Measurements from ENCODE around the gene EIF4G1. TPM values are rescaled to one million over a fixed set of nuclear protein-coding genes. Genes with fewer than 3 reads are reported as not detected.

EIF4G1 gene
- total and polyA plus RNA-seq, 7 donors: 395 to 787 (median 628) TPM

GRCh38 chr3:184348057-184348382, 33.6 kb downstream of the EIF4G1 start:
- Histone ChIP-seq H3K4me1 (peaks cover 11% of the 10 kb centered on the region), H3K27ac (no peak overlapping the region), H3K27me3 (ENCODE audit: insufficient read depth in 3 of 3, low read length in 2 of 3) (no peaks in the 10 kb centered on the region), H3K4me3 (no peak overlapping the region), H3K9me3 (no peaks in the 10 kb centered on the region), H3K36me3 (ENCODE audit: insufficient read depth in 1 of 2, low read depth in 1 of 2) (peaks cover 2 to 22% of the 10 kb centered on the region in 2 donors)
- ATAC-seq: no peak
- intact Hi-C loops (cut with DNase I): no loop called here
- TF ChIP-seq CTCF (IDR thresholded peaks at IDR 0.05): no peak
- 67 to 79% (median 69%) methylated on average over 4 of the region's 4 CpGs for WGBS, 3 donors
- no peak for DNase-seq

GRCh38 chr3:184349563-184350470, 35.4 kb downstream of the EIF4G1 start:
- Histone ChIP-seq H3K4me1 (peaks cover 11% of the 10 kb centered on the region), H3K9me3 (no peaks in the 10 kb centered on the region), H3K36me3 (ENCODE audit: insufficient read depth in 1 of 2, low read depth in 1 of 2) (peaks cover 0 to 7% of the 10 kb centered on the region in 2 donors), H3K27me3 (ENCODE audit: insufficient read depth in 3 of 3, low read length in 2 of 3) (no peaks in the 10 kb centered on the region), H3K4me3 (no peak overlapping the region), H3K27ac (no peak overlapping the region)
- ATAC-seq (no peak), DNase-seq (peak in 1 of 2 donors; percentile 30)
- 79 to 82% (median 80%) methylated on average over 10 of the region's 10 CpGs for WGBS, 3 donors
- intact Hi-C loops (cut with DNase I): no loop called here
- no peak for TF ChIP-seq CTCF (IDR thresholded peaks at IDR 0.05)

GRCh38 chr3:184350618-184351017, 36.2 kb downstream of the EIF4G1 start:
- Histone ChIP-seq H3K27me3 (ENCODE audit: insufficient read depth in 3 of 3, low read length in 2 of 3) (no peaks in the 10 kb centered on the region), H3K4me3 (no peak overlapping the region), H3K9me3 (no peaks in the 10 kb centered on the region), H3K27ac (no peak overlapping the region), H3K36me3 (ENCODE audit: insufficient read depth in 1 of 2, low read depth in 1 of 2) (peaks cover 0 to 6% of the 10 kb centered on the region in 2 donors), H3K4me1 (peaks cover 7% of the 10 kb centered on the region)
- 92 to 96% (median 96%) methylated on average over 6 of the region's 6 CpGs for whole genome bisulfite sequencing, 3 donors
- peak in 1 of 2 donors; percentile 6 for DNase-seq
- ATAC-seq: no peak
- intact Hi-C loops (cut with DNase I): no loop called here
- TF ChIP-seq CTCF (IDR thresholded peaks at IDR 0.05): no peak

- ATAC-seq (no peak), DNase-seq (peak in 1 of 2 donors; percentile 19)
- intact Hi-C loops (cut with DNase I): no loop called here
- Histone ChIP-seq H3K4me3 (no peak overlapping the region), H3K36me3 (ENCODE audit: insufficient read depth in 1 of 2, low read depth in 1 of 2) (peaks cover 0 to 7% of the 10 kb centered on the region in 2 donors), H3K9me3 (no peaks in the 10 kb centered on the region), H3K27me3 (ENCODE audit: insufficient read depth in 3 of 3, low read length in 2 of 3) (no peaks in the 10 kb centered on the region), H3K4me1 (no peaks in the 10 kb centered on the region), H3K27ac (no peak overlapping the region)
- TF ChIP-seq CTCF (IDR thresholded peaks at IDR 0.05): no peak
- 54 to 59% (median 58%) methylated on average over 9 of the region's 9 CpGs for WGBS, 3 donors
Measured at GRCh38 chr3:184351511-184352148, 37.2 kb downstream of the EIF4G1 start.
